ENCODE results near the gene SCN3A.

Gene SCN3A

DNA sequence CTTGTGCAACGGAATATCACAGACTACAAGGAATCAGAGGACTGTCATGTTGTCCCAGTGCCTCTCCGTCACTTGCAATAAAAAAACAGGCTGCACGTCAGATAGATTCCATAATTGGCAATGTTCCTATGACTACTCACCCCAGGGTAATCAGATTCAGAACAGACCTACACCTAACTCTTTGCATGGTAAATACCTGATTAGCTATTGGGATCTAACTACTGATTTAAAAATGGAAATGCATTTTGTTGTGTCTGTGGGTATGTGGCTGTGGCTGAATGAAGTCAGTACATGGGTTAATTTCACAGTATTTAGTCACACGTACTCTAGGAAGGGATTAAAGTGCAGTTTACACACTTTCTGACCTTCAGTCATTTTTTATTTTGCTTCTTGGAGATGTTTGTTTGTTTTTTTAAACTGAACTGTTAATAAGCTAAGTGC is 91.7 kb downstream of the SCN3A start:
- no peak for DNase-seq (ENCODE audit: low read depth in 3 of 3)

DNA sequence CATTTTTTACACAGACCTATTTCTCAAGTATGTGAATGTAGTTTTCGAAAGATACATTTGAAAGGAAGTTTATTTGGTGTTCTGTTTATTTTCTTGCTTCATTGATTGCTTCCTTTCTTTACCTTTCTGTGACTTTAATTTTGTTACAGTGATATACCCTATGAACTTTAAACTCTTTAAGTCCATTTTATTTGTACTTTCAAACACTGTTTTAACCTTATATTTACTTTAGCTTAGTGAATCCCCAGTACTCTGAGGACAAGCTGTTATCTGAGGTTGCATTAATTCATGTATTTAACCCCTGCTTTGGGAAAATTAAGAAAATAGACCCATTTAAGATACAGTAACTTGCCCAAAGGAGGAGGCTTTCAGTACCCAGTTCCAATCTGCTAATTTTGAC is 93.5 kb downstream of the SCN3A start:
- DNase-seq (ENCODE audit: low read depth in 3 of 3), result no peak

DNA sequence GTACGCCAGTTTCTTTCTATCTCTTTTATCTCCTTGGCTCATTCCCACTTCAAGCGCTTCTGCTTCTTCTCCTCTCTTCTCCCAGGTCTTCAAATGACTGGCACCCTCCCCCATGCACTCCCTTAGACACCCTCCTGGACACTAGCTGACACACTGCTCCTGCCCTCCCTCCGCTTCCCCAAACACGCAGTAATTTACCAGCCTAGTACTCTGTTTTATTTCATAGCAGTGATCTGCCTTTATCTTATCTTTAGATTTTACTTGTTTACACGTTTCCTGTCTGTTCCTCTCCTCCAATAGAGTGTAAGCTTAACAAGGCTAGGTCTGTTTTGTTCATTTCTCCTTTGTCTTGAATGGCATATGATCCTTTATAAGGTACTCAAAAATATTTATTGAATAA is 93.9 kb downstream of the SCN3A start:
- DNase-seq (ENCODE audit: low read depth in 3 of 3), result no peak

DNA sequence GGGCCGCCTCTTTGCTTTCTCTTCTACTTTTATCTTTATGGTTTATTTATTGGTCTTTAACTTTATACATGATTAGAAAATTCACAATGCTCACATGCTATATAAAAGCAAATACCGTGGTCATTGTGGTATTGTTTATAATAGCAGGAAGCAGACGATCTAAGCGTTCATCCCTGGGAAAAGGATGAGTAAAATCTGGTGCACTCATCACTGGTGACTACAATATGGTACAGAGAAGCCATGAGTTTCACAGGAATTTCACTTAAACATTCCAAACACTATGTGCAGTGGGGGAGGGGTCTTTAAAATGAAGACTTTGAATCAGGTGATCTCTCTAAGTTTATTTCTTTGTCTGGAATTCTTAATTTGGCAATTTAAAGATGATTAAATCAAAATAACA is 97.9 kb downstream of the SCN3A start:
- no peak for DNase-seq (ENCODE audit: low read depth in 3 of 3)

- no peak for DNase-seq (ENCODE audit: low read depth in 3 of 3)
These were observed 115.6 kb downstream of the SCN3A start for GRCh38 chr2:165087933-165088901.

DNA sequence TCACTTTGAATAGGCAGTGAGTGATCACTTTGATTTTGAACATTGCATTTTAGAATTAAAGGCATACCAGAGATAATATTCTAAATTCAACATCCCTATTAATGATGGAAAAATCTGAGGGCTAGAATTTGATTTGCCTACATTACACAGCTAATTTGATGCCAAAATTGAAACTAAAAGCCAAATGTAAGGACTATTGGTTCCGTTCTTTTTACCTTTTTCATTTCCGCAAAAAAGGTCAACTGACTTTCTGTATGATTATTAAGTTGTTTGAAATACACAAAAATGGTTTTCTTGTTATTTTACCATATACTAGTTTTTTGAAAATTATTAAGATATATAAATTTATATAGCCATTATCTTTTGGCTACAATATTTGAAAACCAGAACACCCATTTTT is 117.5 kb downstream of the SCN3A start:
- DNase-seq (ENCODE audit: low read depth in 3 of 3), result no peak

DNA sequence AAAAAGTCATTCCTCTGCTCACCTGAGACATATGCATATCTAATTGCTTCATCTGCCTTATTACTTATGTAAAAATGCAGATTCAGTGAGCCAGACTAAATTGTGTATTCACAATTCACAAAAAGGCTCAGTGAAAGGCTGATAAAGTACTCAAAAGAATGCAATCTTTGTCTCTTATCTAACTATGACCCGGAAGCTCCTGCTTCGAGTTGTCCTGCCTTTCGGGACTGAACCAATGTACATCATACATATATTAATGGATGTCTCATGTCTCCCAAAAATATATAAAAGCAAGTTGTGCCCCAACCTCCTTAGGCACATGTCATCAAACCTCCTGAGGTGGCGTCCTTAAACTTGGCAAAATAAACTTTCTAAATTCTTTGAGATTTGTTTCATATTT is 120.5 kb downstream of the SCN3A start:
- no peak for DNase-seq (ENCODE audit: low read depth in 3 of 3)

- no peak for DNase-seq (ENCODE audit: low read depth in 3 of 3)
These were observed 121.4 kb downstream of the SCN3A start for GRCh38 chr2:165082479-165082878.

DNA sequence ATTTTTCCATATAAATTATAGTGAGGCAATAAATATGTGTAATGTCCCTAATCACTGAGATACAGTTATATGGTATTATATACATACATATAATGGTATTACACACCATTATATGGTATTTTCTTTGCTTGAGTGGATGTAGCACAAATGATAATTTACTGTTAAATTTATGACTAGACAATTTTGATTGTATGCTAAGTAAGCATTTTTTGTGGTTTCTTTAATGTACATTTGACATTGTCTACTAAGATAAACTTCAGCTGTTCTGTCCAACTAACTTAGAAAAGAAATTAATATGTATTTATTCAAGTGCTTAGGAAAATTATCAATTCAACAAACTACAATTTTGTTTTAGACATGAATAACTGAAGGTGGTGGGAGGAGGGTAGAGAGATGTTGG is 122.6 kb downstream of the SCN3A start:
- no peak for DNase-seq (ENCODE audit: low read depth in 3 of 3)

- DNase-seq (ENCODE audit: low read depth in 3 of 3), result no peak
These were observed 124.4 kb downstream of the SCN3A start for GRCh38 chr2:165079432-165079831.

DNA sequence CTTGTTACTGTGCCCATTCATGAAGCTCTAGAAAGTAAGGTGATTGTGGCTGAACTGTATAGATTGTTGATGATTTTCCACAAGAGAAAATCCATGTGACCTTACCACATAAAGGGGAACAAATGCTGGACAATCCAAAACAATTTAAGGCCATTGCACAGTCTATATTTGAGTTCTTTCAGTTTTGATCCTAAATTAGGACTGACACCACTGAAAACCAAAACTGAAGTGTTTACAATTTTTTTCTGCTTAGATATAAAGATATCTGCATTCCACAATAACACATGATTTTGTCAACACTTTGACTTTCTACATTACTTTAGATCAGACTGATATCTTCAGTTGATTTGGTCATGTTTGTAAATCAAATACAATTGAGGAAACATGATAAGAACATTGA is 124.9 kb downstream of the SCN3A start:
- DNase-seq (ENCODE audit: low read depth in 3 of 3), result no peak

GRCh38 chr2:165074884-165075283 is 129.0 kb downstream of the SCN3A start:
- no peak for DNase-seq (ENCODE audit: low read depth in 3 of 3)

- DNase-seq (ENCODE audit: low read depth in 3 of 3), result no peak
These were observed 129.5 kb downstream of the SCN3A start for GRCh38 chr2:165074323-165074722.

DNA sequence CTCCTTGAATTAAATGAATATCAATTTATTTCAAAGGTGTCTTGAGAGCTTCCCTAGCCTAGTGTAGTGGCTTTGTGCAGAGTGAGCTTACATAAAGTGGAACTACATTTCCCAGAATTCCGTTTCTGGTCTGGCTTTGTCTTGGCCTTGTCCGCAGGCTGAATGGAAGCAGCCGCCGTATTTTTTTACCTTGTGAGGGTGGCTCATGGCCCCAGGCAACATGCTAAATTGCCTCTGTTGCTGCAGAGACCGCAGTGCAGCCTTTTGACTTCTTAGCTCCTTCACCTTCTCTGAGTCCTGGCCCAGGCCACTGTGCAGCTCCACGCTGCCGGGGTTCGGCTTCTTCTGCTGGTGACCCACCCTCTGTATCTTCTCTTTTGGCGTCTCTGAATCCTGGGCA is 133.8 kb downstream of the SCN3A start:
- no peak for DNase-seq (ENCODE audit: low read depth in 3 of 3)

GRCh38 chr2:165069151-165069550 is 134.7 kb downstream of the SCN3A start:
- no peak for DNase-seq (ENCODE audit: low read depth in 3 of 3)

DNA sequence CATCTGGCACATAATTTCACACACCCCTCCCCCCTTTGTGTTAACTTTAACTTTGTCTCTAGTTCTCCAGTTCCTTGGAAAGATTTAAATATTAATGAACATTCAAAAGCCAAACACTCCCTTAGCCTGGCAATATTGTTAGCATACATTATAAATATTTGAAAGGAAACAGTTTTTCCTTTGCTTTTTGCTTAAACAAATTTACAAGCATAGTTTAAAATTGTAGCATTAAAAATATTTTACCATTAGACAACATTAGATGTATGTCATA is 135.4 kb downstream of the SCN3A start:
- DNase-seq (ENCODE audit: low read depth in 3 of 3), result no peak

- no peak for DNase-seq (ENCODE audit: low read depth in 3 of 3)
These were observed 136.0 kb downstream of the SCN3A start for GRCh38 chr2:165067643-165068486.

DNA sequence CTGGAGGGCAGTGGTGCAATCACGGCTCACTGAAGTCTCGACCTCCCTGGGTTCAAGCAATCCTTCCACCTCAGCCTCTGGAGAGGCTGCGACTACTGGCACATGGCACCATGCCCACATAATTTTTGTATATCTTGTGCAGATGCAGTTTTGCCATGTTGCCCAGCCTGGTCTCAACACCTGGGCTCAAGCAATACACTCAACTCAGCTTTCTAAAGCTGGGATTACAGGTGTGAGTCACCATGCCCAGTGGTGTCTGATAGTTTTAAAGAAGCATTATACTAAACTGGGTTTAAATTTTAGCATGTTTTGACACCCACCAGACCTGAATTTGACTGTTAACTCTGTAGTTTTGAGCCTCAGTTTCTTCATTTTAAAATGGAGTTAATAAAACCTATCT is 139.1 kb downstream of the SCN3A start:
- DNase-seq (ENCODE audit: low read depth in 3 of 3), result no peak

DNA sequence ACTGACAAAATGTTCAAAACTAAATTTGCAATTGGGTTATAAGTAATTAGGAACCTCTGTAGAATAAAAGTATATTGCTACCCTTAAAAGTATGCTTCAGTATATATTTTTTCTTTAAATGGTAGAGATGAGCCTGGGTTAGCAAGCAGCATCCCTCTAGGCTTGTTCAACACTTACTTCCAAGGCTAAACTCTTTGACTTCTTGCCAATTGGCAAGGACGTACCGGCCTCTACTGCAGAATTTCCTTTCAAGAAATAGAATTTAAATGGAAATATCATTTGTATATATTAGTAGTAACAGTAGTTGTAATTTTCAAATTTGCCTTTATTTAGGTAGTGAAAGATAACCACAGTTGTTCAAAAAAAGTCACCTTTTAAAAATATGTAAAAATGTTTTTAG is 143.4 kb downstream of the SCN3A start:
- no peak for DNase-seq (ENCODE audit: low read depth in 3 of 3)

GRCh38 chr2:165058476-165059265 is 145.2 kb downstream of the SCN3A start:
- no peak for DNase-seq (ENCODE audit: low read depth in 3 of 3)

GRCh38 chr2:165057931-165058330 is 145.9 kb downstream of the SCN3A start:
- DNase-seq (ENCODE audit: low read depth in 3 of 3), result no peak

- no peak for DNase-seq (ENCODE audit: low read depth in 3 of 3)
These were observed 146.5 kb downstream of the SCN3A start for GRCh38 chr2:165057308-165057707.

Measured in stimulated activated CD4-positive, alpha-beta T cell treated with anti-CD3 and anti-CD28 coated beads, TNF-alpha, amount 100 ng/mL, for 4 hours (primary cell).